Upper lobe of left lung (tissue), 6 donors: ENCODE results near the gene LTBP1. TPM values are rescaled to one million over a fixed set of nuclear protein-coding genes. Genes with fewer than 3 reads are reported as not detected.

Experiments
- ATAC-seq, 2 donors: fragments of 200-7000 bp; cut with Tn5 transposase; one replicate each; pipeline ENCODE4 v1.9.1; 2022; ENCODE audit warnings: mild to moderate bottlenecking in 2 of 2, moderate library complexity in 2 of 2; ENCODE audit not compliant: low FRiP score in 2 of 2
- DNase-seq, 2 donors: peaks; one replicate each; pipeline ENCODE4 v3.0.0-alpha.2; 2019 to 2020
- H3K27ac ChIP-seq, 4 donors: fragments of 200-600 bp; sonication (generic); one replicate each; pipeline ENCODE4 v1.5.1; 2016 to 2019
- H3K27me3 ChIP-seq, 4 donors: fragments of 200-600 bp; sonication (generic); one replicate each; pipeline ENCODE4 v1.5.1; 2017 to 2019
- H3K36me3 ChIP-seq, 4 donors: fragments of 200-600 bp; sonication (generic); one replicate each; pipeline ENCODE4 v1.5.1; 2016 to 2019
- H3K4me1 ChIP-seq, 4 donors: fragments of 200-600 bp; sonication (generic); one replicate each; pipeline ENCODE4 v1.5.1; 2018 to 2019
- H3K4me3 ChIP-seq, 4 donors: fragments of 200-600 bp; sonication (generic); one replicate each; pipeline ENCODE4 v1.5.1; 2017 to 2019; ENCODE audit warnings: mild to moderate bottlenecking in 2 of 4, moderate library complexity in 1 of 4
- H3K9me3 ChIP-seq, 4 donors: fragments of 200-600 bp; sonication (generic); one replicate each; pipeline ENCODE4 v1.5.1; 2018 to 2019
- EP300 ChIP-seq, 4 donors: sonication (generic); formaldehyde crosslinking; IDR thresholded peaks; one replicate each; pipeline ENCODE4 v1.5.1; 2017; ENCODE audit warnings: antibody characterized with exemption in 4 of 4, control low read depth in 2 of 4
- POLR2A ChIP-seq, 4 donors: fragments of 450-650 bp; IDR thresholded peaks; one replicate each; pipeline ENCODE4 v1.5.1; 2016 to 2017; ENCODE audit warnings: antibody characterized with exemption in 4 of 4, mild to moderate bottlenecking in 2 of 4
- POLR2AphosphoS5 ChIP-seq, 2 donors: sonication (generic); formaldehyde crosslinking; IDR thresholded peaks; one replicate each; pipeline ENCODE4 v1.5.1; 2017; ENCODE audit warnings: antibody characterized with exemption in 2 of 2
- WGBS, 2 donors: methylation state at CpG; one replicate each; pipeline ENCODE4 v1.1.5; 2017 to 2018; 5-methylcytosine and 5-hydroxymethylcytosine counted together
- total RNA-seq, 6 donors: library from RNA; depleted of rRNA in 4 of 6; stranded (reverse); fragments of >200 nt in 4 of 6; gene quantifications; one replicate each; pipeline versions ENCODE4 v1.1.0 to v1.2.1, GENCODE V29; 2016 to 2021
- TF ChIP-seq, protein P1 (sequence below), 6 experiments: fragments of 450-650 bp in 4 of 6; fragments of 200-600 bp in 2 of 6; sonication (generic) in 2 of 6; IDR thresholded peaks; one replicate each; pipeline ENCODE4 v1.5.1; 2016 to 2019; ENCODE audit warnings: antibody characterized with exemption in 6 of 6
- donor health status: DM: no; HTN: no; CAD: no; lungs with moderate emphysema.
- donor health status: DM: no; HTN: yes; CAD: no; lungs with severe emphysema.

Gene LTBP1
- total RNA-seq, 6 donors from 2014 or later: 11.5 to 45.0 (median 27.1) TPM

DNA sequence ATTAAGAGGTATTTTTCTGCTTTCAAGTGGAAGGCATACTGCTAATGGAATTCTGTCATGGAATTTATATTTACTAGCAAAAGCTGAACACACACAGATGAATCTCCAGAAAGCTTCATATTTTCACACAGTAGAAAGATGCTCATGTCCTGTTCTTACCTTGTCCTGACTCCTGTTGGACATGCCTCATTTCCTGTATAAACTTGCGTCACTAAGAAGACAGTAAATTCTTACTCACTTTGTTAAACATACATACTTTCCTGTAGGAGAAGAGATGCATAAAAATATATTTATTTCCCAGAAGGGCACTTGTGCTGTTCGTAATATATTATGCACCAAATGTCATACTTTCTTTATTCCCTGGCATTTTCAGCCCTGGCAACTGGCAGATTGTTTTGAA lies 291.4 kb downstream of the LTBP1 start:
- Histone ChIP-seq H3K9me3 (no peaks in the 10 kb centered on the region), H3K36me3 (no peaks in the 10 kb centered on the region), H3K27ac (no peak overlapping the region), H3K27me3 (no peaks in the 10 kb centered on the region), H3K4me3 (no peak overlapping the region), H3K4me1 (no peaks in the 10 kb centered on the region)
- no peak for TF ChIP-seq POLR2AphosphoS5 (IDR thresholded peaks at IDR 0.05)
- no peak for TF ChIP-seq POLR2A (IDR thresholded peaks at IDR 0.05)
- TF ChIP-seq, protein P1, sequence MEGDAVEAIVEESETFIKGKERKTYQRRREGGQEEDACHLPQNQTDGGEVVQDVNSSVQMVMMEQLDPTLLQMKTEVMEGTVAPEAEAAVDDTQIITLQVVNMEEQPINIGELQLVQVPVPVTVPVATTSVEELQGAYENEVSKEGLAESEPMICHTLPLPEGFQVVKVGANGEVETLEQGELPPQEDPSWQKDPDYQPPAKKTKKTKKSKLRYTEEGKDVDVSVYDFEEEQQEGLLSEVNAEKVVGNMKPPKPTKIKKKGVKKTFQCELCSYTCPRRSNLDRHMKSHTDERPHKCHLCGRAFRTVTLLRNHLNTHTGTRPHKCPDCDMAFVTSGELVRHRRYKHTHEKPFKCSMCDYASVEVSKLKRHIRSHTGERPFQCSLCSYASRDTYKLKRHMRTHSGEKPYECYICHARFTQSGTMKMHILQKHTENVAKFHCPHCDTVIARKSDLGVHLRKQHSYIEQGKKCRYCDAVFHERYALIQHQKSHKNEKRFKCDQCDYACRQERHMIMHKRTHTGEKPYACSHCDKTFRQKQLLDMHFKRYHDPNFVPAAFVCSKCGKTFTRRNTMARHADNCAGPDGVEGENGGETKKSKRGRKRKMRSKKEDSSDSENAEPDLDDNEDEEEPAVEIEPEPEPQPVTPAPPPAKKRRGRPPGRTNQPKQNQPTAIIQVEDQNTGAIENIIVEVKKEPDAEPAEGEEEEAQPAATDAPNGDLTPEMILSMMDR (IDR thresholded peaks at IDR 0.05): no peak
- TF ChIP-seq EP300 (IDR thresholded peaks at IDR 0.05): no peak
- WGBS, 2 donors: 79 to 80% methylated on average over 2 of the region's 2 CpGs
- no peak for ATAC-seq
- DNase-seq: no peak

DNA sequence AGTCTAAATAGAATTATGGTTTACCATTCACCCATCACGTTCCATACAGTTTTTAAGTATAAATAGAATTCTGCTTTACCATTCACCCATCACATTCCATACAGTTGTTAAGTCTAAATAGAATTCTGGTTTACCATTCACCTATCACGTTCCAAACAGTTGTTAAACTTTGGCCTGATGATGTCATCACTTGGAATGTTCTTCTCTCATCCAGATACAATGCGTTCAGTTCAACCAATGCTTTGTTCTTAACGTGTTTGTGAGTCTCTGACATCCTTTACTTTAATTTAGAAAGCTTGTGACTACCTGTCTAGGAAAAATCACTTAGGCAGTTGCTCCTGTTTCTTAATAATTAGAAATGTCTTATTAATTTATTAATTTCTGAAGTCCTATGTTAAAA lies 293.4 kb downstream of the LTBP1 start:
- Histone ChIP-seq H3K27me3 (no peaks in the 10 kb centered on the region), H3K36me3 (no peaks in the 10 kb centered on the region), H3K4me3 (no peak overlapping the region), H3K27ac (no peak overlapping the region), H3K9me3 (no peaks in the 10 kb centered on the region), H3K4me1 (no peaks in the 10 kb centered on the region)
- TF ChIP-seq POLR2AphosphoS5 (IDR thresholded peaks at IDR 0.05) (no peak), EP300 (IDR thresholded peaks at IDR 0.05) (no peak), POLR2A (IDR thresholded peaks at IDR 0.05) (no peak)
- TF ChIP-seq, protein P1 (IDR thresholded peaks at IDR 0.05): no peak
- WGBS, 2 donors: 77 to 79% methylated on average over 4 of the region's 4 CpGs
- no peak for DNase-seq
- ATAC-seq: no peak

DNA sequence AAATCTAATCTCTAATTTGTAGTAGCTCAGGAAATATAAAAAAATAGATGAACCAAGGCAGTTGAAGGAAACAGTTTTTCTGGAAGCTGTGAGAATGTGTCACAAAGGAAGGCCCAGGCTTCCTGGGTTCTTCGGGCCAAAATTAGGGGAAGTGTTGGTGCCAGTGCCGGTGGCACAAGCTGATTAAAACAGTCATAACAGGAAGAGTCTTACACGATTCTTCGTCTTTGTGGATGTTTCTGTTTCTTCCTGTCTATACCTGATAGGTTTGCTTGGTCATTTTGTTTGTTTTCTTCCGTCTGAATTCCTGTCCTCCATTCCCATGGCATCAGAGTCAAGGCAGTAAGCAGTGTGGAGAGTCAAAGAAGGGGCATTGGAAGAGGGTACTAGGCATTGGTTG lies 294.3 kb downstream of the LTBP1 start:
- Histone ChIP-seq H3K4me1 (no peaks in the 10 kb centered on the region), H3K27ac (no peak overlapping the region), H3K4me3 (no peak overlapping the region), H3K36me3 (no peaks in the 10 kb centered on the region), H3K9me3 (no peaks in the 10 kb centered on the region), H3K27me3 (no peaks in the 10 kb centered on the region)
- TF ChIP-seq POLR2AphosphoS5 (IDR thresholded peaks at IDR 0.05): no peak
- TF ChIP-seq, protein P1 (IDR thresholded peaks at IDR 0.05): no peak
- TF ChIP-seq EP300 (IDR thresholded peaks at IDR 0.05): no peak
- no peak for TF ChIP-seq POLR2A (IDR thresholded peaks at IDR 0.05)
- ATAC-seq (no peak), DNase-seq (no peak)
- 53 to 54% methylated on average over 5 of the region's 5 CpGs for WGBS, 2 donors

DNA sequence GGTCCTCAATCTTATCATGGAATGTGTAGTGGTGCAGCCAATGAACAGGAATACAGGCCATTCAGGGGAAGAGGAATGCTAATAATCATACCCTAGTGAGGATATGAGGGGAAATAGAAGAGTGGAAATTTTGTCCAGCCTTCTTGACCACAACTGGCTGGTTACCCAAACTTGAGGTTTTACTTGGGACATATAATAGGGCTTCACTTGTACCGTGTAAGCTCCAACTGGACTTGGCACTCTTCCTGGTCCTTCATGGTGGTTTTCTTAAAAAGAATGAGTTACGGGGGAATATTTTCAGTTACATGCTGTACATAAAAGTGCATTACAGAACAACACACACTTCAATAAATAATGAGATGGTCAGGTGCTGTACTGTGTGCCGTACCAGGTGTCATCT lies 294.8 kb downstream of the LTBP1 start:
- no peak for TF ChIP-seq EP300 (IDR thresholded peaks at IDR 0.05)
- no peak for TF ChIP-seq POLR2AphosphoS5 (IDR thresholded peaks at IDR 0.05)
- TF ChIP-seq, protein P1 (IDR thresholded peaks at IDR 0.05): no peak
- no peak for TF ChIP-seq POLR2A (IDR thresholded peaks at IDR 0.05)
- WGBS, 2 donors: 78 to 82% methylated on average over 3 of the region's 3 CpGs
- no peak overlapping the region for H3K4me3 ChIP-seq
- no peak for ATAC-seq
- no peaks in the 10 kb centered on the region for H3K4me1 ChIP-seq
- no peak for DNase-seq
- H3K36me3 ChIP-seq: no peaks in the 10 kb centered on the region
- H3K9me3 ChIP-seq: no peaks in the 10 kb centered on the region
- no peak overlapping the region for H3K27ac ChIP-seq
- H3K27me3 ChIP-seq: no peaks in the 10 kb centered on the region

DNA sequence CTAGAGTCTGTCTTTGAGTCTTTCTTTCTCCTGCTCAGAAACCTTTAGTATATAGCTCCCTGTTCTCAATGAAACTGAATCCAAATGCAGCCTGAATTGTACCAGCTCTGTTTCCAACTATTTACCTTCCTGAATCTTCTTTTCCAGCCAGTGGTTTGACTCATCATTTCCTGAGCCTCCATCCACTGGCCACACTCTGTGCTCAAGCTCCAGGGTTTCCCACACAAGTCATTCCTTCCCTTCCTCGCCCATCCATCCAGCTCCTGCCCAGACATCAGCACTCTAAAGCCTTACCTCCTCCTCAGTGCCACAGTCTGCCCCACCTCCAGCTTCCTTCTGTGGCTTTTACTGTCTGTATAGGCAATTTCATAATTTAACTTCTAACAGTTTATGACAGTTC lies 296.1 kb downstream of the LTBP1 start:
- H3K4me3 ChIP-seq: no peak overlapping the region

More for the DNA sequence above, 296.1 kb downstream of the LTBP1 start:
- Histone ChIP-seq H3K36me3 (no peaks in the 10 kb centered on the region), H3K27me3 (no peaks in the 10 kb centered on the region), H3K9me3 (no peaks in the 10 kb centered on the region), H3K27ac (no peak overlapping the region), H3K4me1 (no peaks in the 10 kb centered on the region)
- WGBS, 2 donors: 53 to 87% methylated on average over 1 of the region's 1 CpG
- ATAC-seq (no peak), DNase-seq (no peak)
- TF ChIP-seq POLR2AphosphoS5 (IDR thresholded peaks at IDR 0.05): no peak
- TF ChIP-seq, protein P1 (IDR thresholded peaks at IDR 0.05): no peak
- no peak for TF ChIP-seq EP300 (IDR thresholded peaks at IDR 0.05)
- no peak for TF ChIP-seq POLR2A (IDR thresholded peaks at IDR 0.05)
